GM18909 (cell line): ENCODE measurements around the gene PAQR3.

Experiments used
- ATAC-seq: cut with Tn5 transposase; IDR thresholded peaks from one replicate; pipeline ENCODE4 v1.9.1; 2021; ENCODE audit warnings: mild to moderate bottlenecking; ENCODE audit not compliant: unreplicated experiment, poor library complexity

Gene PAQR3

GRCh38 chr4:78938868-78939666 is at the start of gene PAQR3:
Gene PAQR3 (minus strand): TSS chr4:78939438. CDS start chr4:78939224, 214 bp downstream.
- peak; percentile 99 for ATAC-seq

GRCh38 chr4:78987683-78988082 is 48.4 kb upstream of the PAQR3 start:
- ATAC-seq = no peak

GRCh38 chr4:78984593-78984992 is 45.4 kb upstream of the PAQR3 start:
- ATAC-seq = no peak

- no peak for ATAC-seq
These were observed 36.6 kb upstream of the PAQR3 start for GRCh38 chr4:78975865-78976264.

GRCh38 chr4:78971776-78972175 is 32.5 kb upstream of the PAQR3 start:
- ATAC-seq = no peak

GRCh38 chr4:78971326-78971725 is 32.1 kb upstream of the PAQR3 start:
- ATAC-seq = no peak

GRCh38 chr4:78962597-78963115 is 23.4 kb upstream of the PAQR3 start:
- no peak for ATAC-seq

GRCh38 chr4:78960926-78961325 is 21.7 kb upstream of the PAQR3 start:
- ATAC-seq = no peak

- no peak for ATAC-seq
These were observed 17.7 kb upstream of the PAQR3 start for GRCh38 chr4:78956975-78957374.

GRCh38 chr4:78953769-78954666 is 14.8 kb upstream of the PAQR3 start:
- peak; percentile 57 for ATAC-seq

- no peak for ATAC-seq
These were observed 14.0 kb upstream of the PAQR3 start for GRCh38 chr4:78953231-78953630.

- peak; percentile 71 for ATAC-seq
These were observed 12.7 kb upstream of the PAQR3 start for GRCh38 chr4:78951862-78952472.

- no peak for ATAC-seq
These were observed 10.5 kb upstream of the PAQR3 start for GRCh38 chr4:78949735-78950134.

GRCh38 chr4:78945651-78946179 is 6.5 kb upstream of the PAQR3 start:
- ATAC-seq = no peak

GRCh38 chr4:78944381-78944780 is 5.1 kb upstream of the PAQR3 start:
- no peak for ATAC-seq

GRCh38 chr4:78940752-78941151 is 1.5 kb upstream of the PAQR3 start:
- no peak for ATAC-seq

GRCh38 chr4:78939667-78940008 is 400 bp upstream of the PAQR3 start:
- ATAC-seq = peak; percentile 23

GRCh38 chr4:78938474-78938867 is 767 bp downstream of the PAQR3 start:
- no peak for ATAC-seq

- ATAC-seq = no peak
These were observed 1.4 kb downstream of the PAQR3 start for GRCh38 chr4:78937837-78938236.

- no peak for ATAC-seq
These were observed 2.2 kb downstream of the PAQR3 start for GRCh38 chr4:78936989-78937388.
